Embryonic facial prominence (tissue), 1 donor: ENCODE measurements around the gene TAF11L2.
"Not testable (repeated sequence)": the region's sequence is repeated elsewhere in the genome, so short reads cannot be mapped to it uniquely, and the experiment has no call there.

Source experiments
- DNase-seq: peaks from one replicate; pipeline ENCODE4 v3.0.0-alpha.2; 2016; ENCODE audit errors: extremely low spot score

The TAF11L2 gene

GRCh38 chr5:17497931-17498330 is at the start of gene TAF11L2:
Gene TAF11L2 (plus strand): TSS chr5:17498231.
- DNase-seq, result not testable (repeated sequence)

GRCh38 chr5:17448877-17449276 is 49.2 kb upstream of the TAF11L2 start:
- DNase-seq, result no peak

GRCh38 chr5:17452936-17453335 is 45.1 kb upstream of the TAF11L2 start:
- DNase-seq, result no peak

GRCh38 chr5:17455942-17456341 is 42.1 kb upstream of the TAF11L2 start:
- DNase-seq, result no peak

GRCh38 chr5:17461793-17462192 is 36.2 kb upstream of the TAF11L2 start:
- DNase-seq, result no peak

- no peak for DNase-seq
These were observed 34.4 kb upstream of the TAF11L2 start for GRCh38 chr5:17463653-17464052.

GRCh38 chr5:17470064-17470463 is 28.0 kb upstream of the TAF11L2 start:
- no peak for DNase-seq

- DNase-seq, result not testable (repeated sequence)
These were observed 23.0 kb upstream of the TAF11L2 start for GRCh38 chr5:17475064-17475463.

GRCh38 chr5:17477043-17477442 is 21.0 kb upstream of the TAF11L2 start:
- no peak for DNase-seq

GRCh38 chr5:17477573-17478265 is 20.3 kb upstream of the TAF11L2 start:
- no peak for DNase-seq

GRCh38 chr5:17481378-17481777 is 16.7 kb upstream of the TAF11L2 start:
- DNase-seq, result no peak

GRCh38 chr5:17482790-17483189 is 15.2 kb upstream of the TAF11L2 start:
- no peak for DNase-seq

- DNase-seq, result not testable (repeated sequence)
These were observed 11.4 kb upstream of the TAF11L2 start for GRCh38 chr5:17486464-17487173.

GRCh38 chr5:17487174-17487512 is 10.9 kb upstream of the TAF11L2 start:
- no peak for DNase-seq

- not testable (repeated sequence) for DNase-seq
These were observed 6.8 kb upstream of the TAF11L2 start for GRCh38 chr5:17491257-17491656.

- DNase-seq, result no peak
These were observed 5.3 kb upstream of the TAF11L2 start for GRCh38 chr5:17492770-17493169.

- no peak for DNase-seq
These were observed 585 bp upstream of the TAF11L2 start for GRCh38 chr5:17497446-17497845.

- no peak for DNase-seq
These were observed 13.8 kb downstream of the TAF11L2 start for GRCh38 chr5:17511775-17512325.

GRCh38 chr5:17517526-17517925 is 19.5 kb downstream of the TAF11L2 start:
- not testable (repeated sequence) for DNase-seq

GRCh38 chr5:17518067-17518466 is 20.0 kb downstream of the TAF11L2 start, which contains the start of gene TAF11L3:
Gene TAF11L3 (plus strand): TSS chr5:17518367.
- not testable (repeated sequence) for DNase-seq

GRCh38 chr5:17519508-17519907 is 21.5 kb downstream of the TAF11L2 start:
- DNase-seq, result not testable (repeated sequence)

GRCh38 chr5:17521501-17521900 is 23.5 kb downstream of the TAF11L2 start, which contains the start of gene TAF11L4:
Gene TAF11L4 (plus strand): TSS chr5:17521801.
- DNase-seq, result not testable (repeated sequence)

GRCh38 chr5:17524935-17525334 is 26.9 kb downstream of the TAF11L2 start, which contains the start of gene TAF11L5:
Gene TAF11L5 (plus strand): TSS chr5:17525235.
- DNase-seq, result not testable (repeated sequence)
